Gastroesophageal sphincter (tissue), 4 donors: ENCODE results near the gene TCEAL4. TPM values are rescaled to one million over a fixed set of nuclear protein-coding genes. Genes with fewer than 3 reads are reported as not detected.

Source experiments
- ATAC-seq: fragments of 150-250 bp; one replicate; pipeline ENCODE4 v1.9.1; 2016; ENCODE audit warnings: mild to moderate bottlenecking, moderate library complexity
- H3K27ac ChIP-seq, 4 donors: fragments of 200-600 bp; sonication (generic) in 3 of 4; 1 replicate in 3 of 4; 2 replicates in 1 of 4; pipeline ENCODE4 v1.5.1; 2016 to 2019
- H3K27me3 ChIP-seq: fragments of 200-600 bp; sonication (generic); one replicate; pipeline ENCODE4 v1.5.1; 2019
- H3K36me3 ChIP-seq, 2 donors: fragments of 200-600 bp; sonication (generic); one replicate each; pipeline ENCODE4 v1.5.1; 2019; ENCODE audit warnings: control low read depth in 1 of 2
- H3K4me1 ChIP-seq, 3 donors: fragments of 200-600 bp; sonication (generic); 1 replicate in 2 of 3; 2 replicates in 1 of 3; pipeline ENCODE4 v1.5.1; 2016 to 2019; ENCODE audit warnings: control low read depth in 2 of 3
- H3K4me3 ChIP-seq, 2 donors: fragments of 200-600 bp; sonication (generic); one replicate each; pipeline ENCODE4 v1.5.1; 2019; ENCODE audit warnings: mild to moderate bottlenecking in 1 of 2, moderate library complexity in 1 of 2
- H3K9me3 ChIP-seq, 3 donors: fragments of 200-600 bp; sonication (generic); one replicate each; pipeline ENCODE4 v1.5.1; 2017 to 2019; ENCODE audit warnings: control low read depth in 2 of 3
- EP300 ChIP-seq: sonication (generic); formaldehyde crosslinking; IDR thresholded peaks from one replicate; pipeline ENCODE4 v1.6.1; 2017; ENCODE audit warnings: antibody characterized with exemption, mild to moderate bottlenecking
- POLR2A ChIP-seq, 2 donors: fragments of 450-650 bp; IDR thresholded peaks; one replicate each; pipeline ENCODE4 v1.6.1; 2017; ENCODE audit warnings: antibody characterized with exemption in 2 of 2, mild to moderate bottlenecking in 2 of 2, moderate library complexity in 1 of 2
- POLR2AphosphoS5 ChIP-seq: sonication (generic); formaldehyde crosslinking; IDR thresholded peaks from one replicate; pipeline ENCODE4 v1.6.1; 2017; ENCODE audit warnings: antibody characterized with exemption
- WGBS, 2 donors: methylation state at CpG; one replicate each; pipeline ENCODE4 v1.1.5; 2018; ENCODE audit warnings: low coverage in 1 of 2; 5-methylcytosine and 5-hydroxymethylcytosine counted together
- total RNA-seq, 4 donors: library from RNA; depleted of rRNA; stranded (reverse); fragments of >200 nt; gene quantifications; one replicate each; pipeline ENCODE4 v1.1.0, GENCODE V29; 2016
- TF ChIP-seq, protein P1 (sequence below), 4 experiments: fragments of 200-600 bp in 2 of 4; fragments of 450-650 bp in 2 of 4; sonication (generic) in 1 of 4; IDR thresholded peaks; one replicate each; pipeline ENCODE4 v1.5.1; 2017 to 2019; ENCODE audit warnings: antibody characterized with exemption in 4 of 4, mild to moderate bottlenecking in 2 of 4, moderate library complexity in 2 of 4

TCEAL4 gene
- total RNA-seq, 4 donors from 2014 or later = 424 to 874 (median 497) TPM

GRCh38 chrX:103556963-103557612 is 28.2 kb upstream of the TCEAL4 start:
- no peak overlapping the region for H3K27ac ChIP-seq
- no peaks in the 10 kb centered on the region for H3K9me3 ChIP-seq
- H3K4me3 ChIP-seq = no peak overlapping the region
- TF ChIP-seq, protein P1, sequence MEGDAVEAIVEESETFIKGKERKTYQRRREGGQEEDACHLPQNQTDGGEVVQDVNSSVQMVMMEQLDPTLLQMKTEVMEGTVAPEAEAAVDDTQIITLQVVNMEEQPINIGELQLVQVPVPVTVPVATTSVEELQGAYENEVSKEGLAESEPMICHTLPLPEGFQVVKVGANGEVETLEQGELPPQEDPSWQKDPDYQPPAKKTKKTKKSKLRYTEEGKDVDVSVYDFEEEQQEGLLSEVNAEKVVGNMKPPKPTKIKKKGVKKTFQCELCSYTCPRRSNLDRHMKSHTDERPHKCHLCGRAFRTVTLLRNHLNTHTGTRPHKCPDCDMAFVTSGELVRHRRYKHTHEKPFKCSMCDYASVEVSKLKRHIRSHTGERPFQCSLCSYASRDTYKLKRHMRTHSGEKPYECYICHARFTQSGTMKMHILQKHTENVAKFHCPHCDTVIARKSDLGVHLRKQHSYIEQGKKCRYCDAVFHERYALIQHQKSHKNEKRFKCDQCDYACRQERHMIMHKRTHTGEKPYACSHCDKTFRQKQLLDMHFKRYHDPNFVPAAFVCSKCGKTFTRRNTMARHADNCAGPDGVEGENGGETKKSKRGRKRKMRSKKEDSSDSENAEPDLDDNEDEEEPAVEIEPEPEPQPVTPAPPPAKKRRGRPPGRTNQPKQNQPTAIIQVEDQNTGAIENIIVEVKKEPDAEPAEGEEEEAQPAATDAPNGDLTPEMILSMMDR (IDR thresholded peaks at IDR 0.05) = no peak
- no peak for TF ChIP-seq POLR2A (IDR thresholded peaks at IDR 0.05)
- no peaks in the 10 kb centered on the region for H3K27me3 ChIP-seq
- no peaks in the 10 kb centered on the region for H3K36me3 ChIP-seq
- H3K4me1 ChIP-seq = no peaks in the 10 kb centered on the region
- 44 to 47% methylated on average over 1 to 2 of the region's 2 CpGs for WGBS, 2 donors
- no peak for ATAC-seq

GRCh38 chrX:103560256-103560655 is 25.1 kb upstream of the TCEAL4 start:
- no peak for TF ChIP-seq POLR2A (IDR thresholded peaks at IDR 0.05)
- TF ChIP-seq, protein P1 (IDR thresholded peaks at IDR 0.05) = no peak
- no peak for TF ChIP-seq POLR2AphosphoS5
- no peak for TF ChIP-seq EP300
- Histone ChIP-seq H3K27me3 (no peaks in the 10 kb centered on the region), H3K27ac (no peak overlapping the region), H3K4me3 (no peak overlapping the region), H3K4me1 (no peaks in the 10 kb centered on the region), H3K9me3 (no peaks in the 10 kb centered on the region), H3K36me3 (no peaks in the 10 kb centered on the region)
- ATAC-seq = no peak
- 38 to 50% methylated on average over 1 of the region's 1 CpG for WGBS, 2 donors

GRCh38 chrX:103562801-103563200 is 22.5 kb upstream of the TCEAL4 start:
- no peaks in the 10 kb centered on the region for H3K36me3 ChIP-seq
- no peaks in the 10 kb centered on the region for H3K9me3 ChIP-seq
- no peaks in the 10 kb centered on the region for H3K27me3 ChIP-seq
- no peaks in the 10 kb centered on the region for H3K4me1 ChIP-seq
- H3K4me3 ChIP-seq = no peak overlapping the region
- H3K27ac ChIP-seq = no peak overlapping the region
- TF ChIP-seq, protein P1 (IDR thresholded peaks at IDR 0.05) = no peak
- no peak for TF ChIP-seq POLR2A (IDR thresholded peaks at IDR 0.05)
- no peak for TF ChIP-seq EP300
- no peak for TF ChIP-seq POLR2AphosphoS5
- ATAC-seq = no peak
- WGBS, 2 donors = 67% methylated on average over 1 of the region's 2 CpGs; no CpG with 5 or more reads in 1 of the 2 donors

DNA sequence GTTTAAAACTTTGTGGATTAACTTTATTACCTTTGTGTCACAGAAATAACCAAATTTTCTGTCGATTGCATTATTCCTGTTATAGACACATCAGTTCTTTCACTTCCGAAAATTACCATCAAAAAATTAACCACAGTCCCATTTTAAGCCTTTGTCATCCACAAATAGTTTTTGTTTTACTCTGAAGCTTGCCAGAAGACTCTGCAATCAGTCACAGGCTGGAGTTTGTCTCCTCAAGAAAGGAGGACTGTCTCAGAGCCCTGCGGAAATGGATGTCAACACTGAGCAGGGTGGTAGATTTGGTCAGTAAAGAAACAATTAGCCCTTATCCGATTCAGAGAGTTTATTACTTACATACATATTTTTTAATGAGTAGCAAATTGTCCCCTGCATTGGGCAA is 20.1 kb upstream of the TCEAL4 start:
- Histone ChIP-seq H3K9me3 (no peaks in the 10 kb centered on the region), H3K36me3 (no peaks in the 10 kb centered on the region), H3K27me3 (no peaks in the 10 kb centered on the region), H3K4me3 (no peak overlapping the region), H3K27ac (no peak overlapping the region), H3K4me1 (no peaks in the 10 kb centered on the region)
- ATAC-seq = no peak
- 57 to 58% methylated on average over 3 to 4 of the region's 4 CpGs for WGBS, 2 donors
- TF ChIP-seq, protein P1 (IDR thresholded peaks at IDR 0.05) = no peak
- TF ChIP-seq EP300 (no peak), POLR2AphosphoS5 (no peak), POLR2A (IDR thresholded peaks at IDR 0.05) (no peak)

DNA sequence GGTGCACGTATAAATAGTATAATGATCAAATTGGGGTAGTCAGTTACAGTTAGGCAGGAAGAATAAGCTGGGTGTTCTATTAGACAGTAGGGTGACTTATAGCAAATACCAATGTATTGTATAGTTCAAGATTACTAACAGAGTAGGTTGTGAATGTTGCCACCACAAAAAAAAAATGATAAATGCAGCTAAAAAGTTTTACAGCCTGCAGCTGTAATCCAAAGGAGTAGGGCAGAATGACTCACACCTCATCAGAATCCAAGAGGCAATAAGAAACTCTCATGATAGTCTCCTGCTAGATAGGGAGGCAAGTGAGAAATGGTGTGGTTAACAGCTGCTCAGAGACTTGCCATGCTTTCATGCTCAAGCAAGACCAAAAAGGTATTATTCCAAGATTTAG is 19.6 kb upstream of the TCEAL4 start:
- WGBS, 2 donors = 32 to 40% methylated on average over 1 of the region's 1 CpG
- H3K36me3 ChIP-seq = no peaks in the 10 kb centered on the region
- H3K9me3 ChIP-seq = no peaks in the 10 kb centered on the region
- TF ChIP-seq, protein P1 (IDR thresholded peaks at IDR 0.05) = no peak
- TF ChIP-seq EP300 (no peak), POLR2AphosphoS5 (no peak), POLR2A (IDR thresholded peaks at IDR 0.05) (no peak)
- H3K27ac ChIP-seq = no peak overlapping the region
- H3K27me3 ChIP-seq = no peaks in the 10 kb centered on the region
- no peak overlapping the region for H3K4me3 ChIP-seq
- ATAC-seq = no peak
- no peaks in the 10 kb centered on the region for H3K4me1 ChIP-seq
